Measurements from ENCODE around the gene RASGRF1.

- TF ChIP-seq CTCF (IDR thresholded peaks at IDR 0.05) (peak; percentile 28; the same call in 1 of the 2 replicates), SIN3A (IDR thresholded peaks at IDR 0.05; ENCODE audit: borderline replicate concordance, insufficient read depth, low read depth, low read length) (no peak)
Measured at GRCh38 chr15:79035111-79035601, 55.4 kb downstream of the RASGRF1 start.

Measured in Panc1 (cell line).